K562 (cell line): Measurements from ENCODE around the gene METAP1D. TPM values are rescaled to one million over a fixed set of nuclear protein-coding genes. Genes with fewer than 3 reads are reported as not detected.

Experiments used
- ARNT ChIP-seq, 2 experiments: fragments of 450-650 bp; IDR thresholded peaks; 2 replicates each; pipeline ENCODE4 v1.6.1; 2016; ENCODE audit warnings: mild to moderate bottlenecking in 1 of 2
- DACH1 ChIP-seq: fragments of 450-650 bp; IDR thresholded peaks from 2 replicates; pipeline ENCODE4 v1.6.1; 2018; ENCODE audit not compliant: partially characterized antibody
- ELF2 ChIP-seq: fragments of 250-450 bp; sonication (Bioruptor Pico); IDR thresholded peaks from 2 replicates; pipeline ENCODE4 v1.5.0; 2021; ENCODE audit warnings: mild to moderate bottlenecking
- ETV5 ChIP-seq: sonication (generic); formaldehyde crosslinking; IDR thresholded peaks from 2 replicates; pipeline ENCODE4 v1.4.0; 2020; ENCODE audit warnings: low read depth, mild to moderate bottlenecking, missing genetic modification reagents
- MCM3 ChIP-seq: fragments of 450-650 bp; IDR thresholded peaks from 2 replicates; pipeline ENCODE4 v1.6.1; 2016
- MEIS2 ChIP-seq: fragments of 450-650 bp; IDR thresholded peaks from 2 replicates; pipeline ENCODE4 v1.6.1; 2014; ENCODE audit warnings: mild to moderate bottlenecking; ENCODE audit not compliant: partially characterized antibody
- NBN ChIP-seq: fragments of 450-650 bp; IDR thresholded peaks from 2 replicates; pipeline ENCODE4 v1.6.1; 2016; ENCODE audit warnings: low read depth, mild to moderate bottlenecking
- NEUROD1 ChIP-seq: fragments of 150-350 bp; IDR thresholded peaks from 2 replicates; pipeline ENCODE4 v1.6.1; 2014; ENCODE audit warnings: borderline replicate concordance, low read length, low read depth; ENCODE audit not compliant: partially characterized antibody
- NFYB ChIP-seq: IDR thresholded peaks from 2 replicates; pipeline ENCODE4 v1.6.1; 2011; ENCODE audit warnings: mild to moderate bottlenecking, moderate library complexity; ENCODE audit not compliant: insufficient read length; ENCODE audit errors: extremely low read depth
- RBM14 ChIP-seq: fragments of 200-400 bp; formaldehyde crosslinking; IDR thresholded peaks from 2 replicates; pipeline ENCODE4 v1.6.1; 2018; ENCODE audit warnings: low read depth, mild to moderate bottlenecking, low read length, moderate library complexity, borderline replicate concordance; ENCODE audit not compliant: insufficient read depth
- RNF2 ChIP-seq: sonication (generic); IDR thresholded peaks from 2 replicates; pipeline ENCODE4 v1.6.1; 2016
- SP1 ChIP-seq: sonication (generic); formaldehyde crosslinking; IDR thresholded peaks from 2 replicates; pipeline ENCODE4 v1.8.1; 2022; ENCODE audit warnings: mild to moderate bottlenecking, missing genetic modification reagents
- TFAM ChIP-seq: fragments of 250-450 bp; sonication (Bioruptor Pico); conservative IDR thresholded peaks from 2 replicates; pipeline ENCODE4 v1.5.0; 2021; ENCODE audit warnings: mild to moderate bottlenecking, moderate library complexity
- ZBTB7A ChIP-seq: IDR thresholded peaks from 2 replicates; pipeline ENCODE4 v1.6.1; 2011; ENCODE audit warnings: low read depth, mild to moderate bottlenecking, low read length, moderate library complexity, borderline replicate concordance; ENCODE audit not compliant: control insufficient read depth
- ZNF436 ChIP-seq: fragments of 250-450, 450-650 bp; sonication (Bioruptor Pico); formaldehyde crosslinking; IDR thresholded peaks from 2 replicates; pipeline ENCODE4 v1.7.0; 2020; ENCODE audit warnings: mild to moderate bottlenecking
- ZNF644 ChIP-seq: fragments of 200-800 bp; sonication (Bioruptor generic); IDR thresholded peaks from 2 replicates; pipeline ENCODE4 v1.6.1; 2016; ENCODE audit warnings: low read depth, missing genetic modification characterization, missing compliant biosample characterization
- ZZZ3 ChIP-seq: fragments of 450-650 bp; IDR thresholded peaks from 2 replicates; pipeline ENCODE4 v1.6.1; 2016; ENCODE audit warnings: antibody characterized with exemption, mild to moderate bottlenecking, moderate library complexity
- polyA plus RNA-seq, 8 experiments: library from polyadenylated mRNA; depleted of rRNA in 4 of 8; stranded (reverse) in 5 of 8; unstranded in 3 of 8; fragments of >200 nt; fragmentation: Nextera tagmentation in 2 of 8; fragmentation: Illumina TruSeq in 1 of 8; extraction: Ambion mirVana in 2 of 8; extraction: Trizol in 1 of 8; gene quantifications; 2 replicates each; pipeline versions ENCODE4 v1.2.1 to v1.2.3, GENCODE V29; 2011 to 2014; ENCODE audit warnings: inconsistent platforms in 1 of 8, missing spikeins in 1 of 8
- total RNA-seq, 7 experiments: library from RNA; depleted of rRNA in 6 of 7; stranded (reverse); fragments of >200 nt in 6 of 7; fragmentation: Illumina TruSeq in 2 of 7; extraction: Trizol in 2 of 7; gene quantifications; 2 replicates each; pipeline versions ENCODE4 v1.2.1 to v1.2.3, GENCODE V29; 2011 to 2021; ENCODE audit warnings: low replicate concordance in 1 of 7
- TF ChIP-seq, protein P1 (sequence below): fragments of 250-450 bp; sonication (Bioruptor Pico); IDR thresholded peaks from 2 replicates; pipeline ENCODE4 v1.4.0; 2020
- TF ChIP-seq, protein P2 (sequence below): IDR thresholded peaks from 2 replicates; pipeline ENCODE4 v1.6.1; 2012; ENCODE audit warnings: low read depth, low read length, improper control_type of control experiment, borderline replicate concordance
- TF ChIP-seq, protein P3 (sequence below): fragments of 200-400 bp; formaldehyde crosslinking; IDR thresholded peaks from 2 replicates; pipeline ENCODE4 v1.6.1; 2017; ENCODE audit warnings: mild to moderate bottlenecking, low read depth, low read length, moderate library complexity

METAP1D gene
- total and polyA plus RNA-seq, 9 of the 15 experiments (the other 6 are each of a cell fraction or from before 2014, with no cell fraction given): 8.0 to 23.4 (median 15.7) TPM

DNA sequence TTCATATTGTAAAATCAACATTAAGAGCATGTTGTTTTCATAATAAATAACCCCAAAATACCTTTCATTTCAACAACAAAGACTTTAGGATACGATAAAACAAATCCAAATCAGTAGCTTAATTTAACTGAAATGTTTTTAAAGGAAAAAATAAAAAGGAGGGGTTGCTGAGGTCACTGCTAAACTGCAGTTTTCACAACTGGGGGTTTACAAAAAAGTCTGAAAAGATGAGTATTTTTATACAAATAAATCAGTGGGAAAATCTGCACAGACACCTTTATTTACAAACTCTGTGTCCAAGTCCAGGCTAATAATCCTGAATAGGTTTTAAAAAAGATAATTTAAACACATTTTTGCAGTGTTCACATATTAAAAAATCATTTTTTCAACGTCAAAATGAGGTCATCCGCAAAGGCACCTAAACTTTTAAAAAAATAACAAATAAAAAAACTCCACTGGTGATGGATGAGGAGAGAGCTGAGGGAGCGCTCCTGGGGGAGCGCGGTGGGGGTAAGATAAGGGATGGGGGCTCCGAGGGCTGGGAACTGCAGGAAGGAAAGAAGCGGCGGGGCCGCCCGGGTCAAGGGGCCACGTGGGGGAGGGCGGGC, 99.8 kb downstream of the METAP1D start (continued):
- TF ChIP-seq, protein P1, sequence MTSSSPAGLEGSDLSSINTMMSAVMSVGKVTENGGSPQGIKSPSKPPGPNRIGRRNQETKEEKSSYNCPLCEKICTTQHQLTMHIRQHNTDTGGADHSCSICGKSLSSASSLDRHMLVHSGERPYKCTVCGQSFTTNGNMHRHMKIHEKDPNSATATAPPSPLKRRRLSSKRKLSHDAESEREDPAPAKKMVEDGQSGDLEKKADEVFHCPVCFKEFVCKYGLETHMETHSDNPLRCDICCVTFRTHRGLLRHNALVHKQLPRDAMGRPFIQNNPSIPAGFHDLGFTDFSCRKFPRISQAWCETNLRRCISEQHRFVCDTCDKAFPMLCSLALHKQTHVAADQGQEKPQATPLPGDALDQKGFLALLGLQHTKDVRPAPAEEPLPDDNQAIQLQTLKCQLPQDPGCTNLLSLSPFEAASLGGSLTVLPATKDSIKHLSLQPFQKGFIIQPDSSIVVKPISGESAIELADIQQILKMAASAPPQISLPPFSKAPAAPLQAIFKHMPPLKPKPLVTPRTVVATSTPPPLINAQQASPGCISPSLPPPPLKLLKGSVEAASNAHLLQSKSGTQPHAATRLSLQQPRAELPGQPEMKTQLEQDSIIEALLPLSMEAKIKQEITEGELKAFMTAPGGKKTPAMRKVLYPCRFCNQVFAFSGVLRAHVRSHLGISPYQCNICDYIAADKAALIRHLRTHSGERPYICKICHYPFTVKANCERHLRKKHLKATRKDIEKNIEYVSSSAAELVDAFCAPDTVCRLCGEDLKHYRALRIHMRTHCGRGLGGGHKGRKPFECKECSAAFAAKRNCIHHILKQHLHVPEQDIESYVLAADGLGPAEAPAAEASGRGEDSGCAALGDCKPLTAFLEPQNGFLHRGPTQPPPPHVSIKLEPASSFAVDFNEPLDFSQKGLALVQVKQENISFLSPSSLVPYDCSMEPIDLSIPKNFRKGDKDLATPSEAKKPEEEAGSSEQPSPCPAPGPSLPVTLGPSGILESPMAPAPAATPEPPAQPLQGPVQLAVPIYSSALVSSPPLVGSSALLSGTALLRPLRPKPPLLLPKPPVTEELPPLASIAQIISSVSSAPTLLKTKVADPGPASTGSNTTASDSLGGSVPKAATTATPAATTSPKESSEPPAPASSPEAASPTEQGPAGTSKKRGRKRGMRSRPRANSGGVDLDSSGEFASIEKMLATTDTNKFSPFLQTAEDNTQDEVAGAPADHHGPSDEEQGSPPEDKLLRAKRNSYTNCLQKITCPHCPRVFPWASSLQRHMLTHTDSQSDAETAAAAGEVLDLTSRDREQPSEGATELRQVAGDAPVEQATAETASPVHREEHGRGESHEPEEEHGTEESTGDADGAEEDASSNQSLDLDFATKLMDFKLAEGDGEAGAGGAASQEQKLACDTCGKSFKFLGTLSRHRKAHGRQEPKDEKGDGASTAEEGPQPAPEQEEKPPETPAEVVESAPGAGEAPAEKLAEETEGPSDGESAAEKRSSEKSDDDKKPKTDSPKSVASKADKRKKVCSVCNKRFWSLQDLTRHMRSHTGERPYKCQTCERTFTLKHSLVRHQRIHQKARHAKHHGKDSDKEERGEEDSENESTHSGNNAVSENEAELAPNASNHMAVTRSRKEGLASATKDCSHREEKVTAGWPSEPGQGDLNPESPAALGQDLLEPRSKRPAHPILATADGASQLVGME (CRISPR knock-in tag): no peak
- no peak for TF ChIP-seq DACH1
- no peak for TF ChIP-seq NEUROD1
- TF ChIP-seq, protein P2, sequence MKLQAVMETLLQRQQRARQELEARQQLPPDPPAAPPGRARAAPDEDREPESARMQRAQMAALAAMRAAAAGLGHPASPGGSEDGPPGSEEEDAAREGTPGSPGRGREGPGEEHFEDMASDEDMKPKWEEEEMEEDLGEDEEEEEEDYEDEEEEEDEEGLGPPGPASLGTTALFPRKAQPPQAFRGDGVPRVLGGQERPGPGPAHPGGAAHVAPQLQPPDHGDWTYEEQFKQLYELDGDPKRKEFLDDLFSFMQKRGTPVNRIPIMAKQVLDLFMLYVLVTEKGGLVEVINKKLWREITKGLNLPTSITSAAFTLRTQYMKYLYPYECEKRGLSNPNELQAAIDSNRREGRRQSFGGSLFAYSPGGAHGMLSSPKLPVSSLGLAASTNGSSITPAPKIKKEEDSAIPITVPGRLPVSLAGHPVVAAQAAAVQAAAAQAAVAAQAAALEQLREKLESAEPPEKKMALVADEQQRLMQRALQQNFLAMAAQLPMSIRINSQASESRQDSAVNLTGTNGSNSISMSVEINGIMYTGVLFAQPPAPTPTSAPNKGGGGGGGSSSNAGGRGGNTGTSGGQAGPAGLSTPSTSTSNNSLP: no peak
- 0 out of 2 replicates have a peak, but pooled peaks have one; percentile 4 for TF ChIP-seq ZNF644 (tag)
- TF ChIP-seq, protein P3, sequence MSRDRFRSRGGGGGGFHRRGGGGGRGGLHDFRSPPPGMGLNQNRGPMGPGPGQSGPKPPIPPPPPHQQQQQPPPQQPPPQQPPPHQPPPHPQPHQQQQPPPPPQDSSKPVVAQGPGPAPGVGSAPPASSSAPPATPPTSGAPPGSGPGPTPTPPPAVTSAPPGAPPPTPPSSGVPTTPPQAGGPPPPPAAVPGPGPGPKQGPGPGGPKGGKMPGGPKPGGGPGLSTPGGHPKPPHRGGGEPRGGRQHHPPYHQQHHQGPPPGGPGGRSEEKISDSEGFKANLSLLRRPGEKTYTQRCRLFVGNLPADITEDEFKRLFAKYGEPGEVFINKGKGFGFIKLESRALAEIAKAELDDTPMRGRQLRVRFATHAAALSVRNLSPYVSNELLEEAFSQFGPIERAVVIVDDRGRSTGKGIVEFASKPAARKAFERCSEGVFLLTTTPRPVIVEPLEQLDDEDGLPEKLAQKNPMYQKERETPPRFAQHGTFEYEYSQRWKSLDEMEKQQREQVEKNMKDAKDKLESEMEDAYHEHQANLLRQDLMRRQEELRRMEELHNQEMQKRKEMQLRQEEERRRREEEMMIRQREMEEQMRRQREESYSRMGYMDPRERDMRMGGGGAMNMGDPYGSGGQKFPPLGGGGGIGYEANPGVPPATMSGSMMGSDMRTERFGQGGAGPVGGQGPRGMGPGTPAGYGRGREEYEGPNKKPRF: no peak
- no peak for TF ChIP-seq ETV5 (CRISPR knock-in tag)
- no peak for TF ChIP-seq MCM3
- no peak for TF ChIP-seq MEIS2
- no peak for TF ChIP-seq RBM14
- TF ChIP-seq NBN: peak; percentile 15; the same call in 1 of the 2 replicates
- TF ChIP-seq TFAM (CRISPR knock-in tag): no peak
- TF ChIP-seq ARNT (IDR thresholded peaks at IDR 0.05): 0 out of 4 replicates have a peak, but pooled peaks of 1 of the 2 experiments have one; percentile 31
- no peak for TF ChIP-seq ZNF436 (CRISPR knock-in tag)
- TF ChIP-seq ELF2: no peak
- TF ChIP-seq ZBTB7A: no peak
- no peak for TF ChIP-seq NFYB
- no peak for TF ChIP-seq RNF2
- TF ChIP-seq SP1 (CRISPR knock-in tag): 0 out of 2 replicates have a peak, but pooled peaks have one; percentile 1
- TF ChIP-seq ZZZ3: no peak
